Endothelial cell of umbilical vein (primary cell): ENCODE results near the gene ABL1. TPM values are rescaled to one million over a fixed set of nuclear protein-coding genes. Genes with fewer than 3 reads are reported as not detected.

Experiments
- BruUV-seq: library from RNA; stranded (reverse); fragments of 400-500 nt; replicated peaks from 2 replicates; lab custom pipeline; 2021; lab: Mats Ljungman, UMichigan
- CTCF ChIA-PET: fragments of 300-600, 350-600 bp; sonication (Branson Sonifier 250); formaldehyde crosslinking; loops from one replicate; lab custom pipeline; 2021; ENCODE audit warnings: antibody characterized with exemption, inconsistent platforms; lab: Charles Lee
- POLR2A ChIA-PET: fragments of 300-600, 350-600 bp; sonication (Branson Sonifier 250); formaldehyde crosslinking; loops from one replicate; lab custom pipeline; 2021; ENCODE audit warnings: antibody characterized with exemption, inconsistent platforms; lab: Charles Lee
- DNase-seq: peaks from one replicate; pipeline ENCODE4 v3.0.0-alpha.2; 2011; ENCODE audit warnings: low read depth, low spot score
- FAIRE-seq: peaks from 2 replicates; lab custom pipeline; 2011; peaks lifted over from hg19 to GRCh38; lab: Jason Lieb, UNC
- H2AFZ ChIP-seq: 2 replicates; pipeline ENCODE4 v1.6.0; 2012; ENCODE audit warnings: low read depth, low read length, control low read depth, inconsistent platforms
- H3K27ac ChIP-seq: 2 replicates; pipeline ENCODE4 v1.5.1; 2011; ENCODE audit warnings: low read depth, mild to moderate bottlenecking, control low read depth, low read length, moderate library complexity; ENCODE audit not compliant: insufficient read depth
- H3K27me3 ChIP-seq, 2 experiments: 2 replicates each; pipeline versions ENCODE4 v1.6.0 to v1.6.1; 2011; ENCODE audit warnings: low read length in 2 of 2, mixed read lengths in 1 of 2; ENCODE audit not compliant: control insufficient read depth in 2 of 2, insufficient read depth in 2 of 2
- H3K36me3 ChIP-seq, 2 experiments: 2 replicates in 1 of 2; 3 replicates in 1 of 2; pipeline ENCODE4 v1.5.1; 2011; ENCODE audit warnings: low read length in 2 of 2, mild to moderate bottlenecking in 1 of 2, moderate library complexity in 1 of 2; ENCODE audit not compliant: control insufficient read depth in 2 of 2, insufficient read depth in 2 of 2; ENCODE audit errors: extremely low read depth in 1 of 2
- H3K4me1 ChIP-seq: 3 replicates; pipeline ENCODE4 v1.5.1; 2011; ENCODE audit warnings: mild to moderate bottlenecking, low read length; ENCODE audit not compliant: control insufficient read depth, insufficient read depth; ENCODE audit errors: extremely low read depth
- H3K4me2 ChIP-seq: 2 replicates; pipeline ENCODE4 v1.6.1; 2011; ENCODE audit warnings: low read length, control low read depth, mixed read lengths; ENCODE audit not compliant: insufficient read depth
- H3K4me3 ChIP-seq, 3 experiments: fragments of 200-600 bp in 1 of 3; sonication (generic), shearing (Covaris generic) in 1 of 3; replicated peaks in 1 of 3; 2 replicates each; pipeline ENCODE4 v1.5.1; 2011 to 2016; ENCODE audit warnings: control low read depth in 3 of 3, low read length in 3 of 3, mild to moderate bottlenecking in 2 of 3, inconsistent platforms in 1 of 3, low read depth in 1 of 3, moderate library complexity in 1 of 3; ENCODE audit not compliant: insufficient read depth in 1 of 3
- H3K79me2 ChIP-seq: 2 replicates; pipeline ENCODE4 v1.6.0; 2012; ENCODE audit warnings: low read length, inconsistent platforms; ENCODE audit not compliant: control insufficient read depth, insufficient read depth
- H3K9ac ChIP-seq: replicated peaks from 2 replicates; pipeline ENCODE3; 2011; ENCODE audit warnings: low read length, control low read depth; ENCODE audit not compliant: insufficient read depth; ENCODE audit errors: extremely low read depth
- H3K9me1 ChIP-seq: replicated peaks from 3 replicates; pipeline ENCODE4 v1.6.0; 2011; ENCODE audit warnings: mild to moderate bottlenecking, low read length; ENCODE audit not compliant: control insufficient read depth, insufficient read depth; ENCODE audit errors: extremely low read depth
- H3K9me3 ChIP-seq: replicated peaks from 2 replicates; pipeline ENCODE4 v1.5.1; 2012; ENCODE audit warnings: low read length, inconsistent platforms; ENCODE audit not compliant: control insufficient read depth, insufficient read depth
- H4K20me1 ChIP-seq: replicated peaks from 2 replicates; pipeline ENCODE3; 2011; ENCODE audit warnings: mild to moderate bottlenecking, low read length; ENCODE audit not compliant: control insufficient read depth, insufficient read depth; ENCODE audit errors: extremely low read depth
- EZH2 ChIP-seq: IDR thresholded peaks from 2 replicates; pipeline ENCODE4 v1.6.1; 2012; ENCODE audit warnings: borderline replicate concordance, low read depth, mild to moderate bottlenecking, moderate library complexity, low read length, inconsistent platforms; ENCODE audit not compliant: severe bottlenecking
- FOS ChIP-seq: IDR thresholded peaks from 2 replicates; pipeline ENCODE4 v1.6.1; 2011; ENCODE audit warnings: mild to moderate bottlenecking, low read length, moderate library complexity, borderline replicate concordance; ENCODE audit not compliant: insufficient read depth
- GATA2 ChIP-seq: IDR thresholded peaks from 2 replicates; pipeline ENCODE4 v1.7.0; 2011; ENCODE audit warnings: low read depth, mild to moderate bottlenecking, moderate library complexity, mixed read lengths, low read length; ENCODE audit not compliant: insufficient read length, insufficient read depth
- JUN ChIP-seq: IDR thresholded peaks from 2 replicates; pipeline ENCODE4 v1.6.1; 2011; ENCODE audit warnings: borderline replicate concordance, low read depth; ENCODE audit not compliant: insufficient read length, insufficient read depth
- MYC ChIP-seq: IDR thresholded peaks from one replicate; pipeline ENCODE4 v1.6.1; 2011; ENCODE audit warnings: mild to moderate bottlenecking, low read depth, low read length
- POLR2A ChIP-seq: IDR thresholded peaks from 2 replicates; pipeline ENCODE4 v1.6.1; 2012; ENCODE audit warnings: low read depth, mild to moderate bottlenecking, control low read depth, low read length
- POLR2AphosphoS5 ChIP-seq: IDR thresholded peaks from 2 replicates; pipeline ENCODE4 v1.6.1; 2012; ENCODE audit warnings: low read depth, mild to moderate bottlenecking, control low read depth, low read length, moderate library complexity; ENCODE audit not compliant: insufficient read depth
- dilution Hi-C: fragments of 300-500 bp; cut with MboI; formaldehyde crosslinking; loops from one replicate; pipeline ENCODE4 v1.15.0; 2019; ENCODE audit warnings: low sequenced_read_pairs; ENCODE audit not compliant: extremely low pct_ligation_motif_present
- intact Hi-C: fragments of 100-400 bp; cut with micrococcal nuclease; formaldehyde crosslinking; loops from one replicate; pipeline ENCODE4 v1.10.0; 2022
- polyA plus RNA-seq, 4 experiments: library from polyadenylated mRNA; depleted of rRNA in 3 of 4; stranded (reverse) in 3 of 4; unstranded in 1 of 4; fragments of >200 nt; gene quantifications; 2 replicates each; pipeline versions ENCODE4 v1.2.1 to v1.2.3, GENCODE V29; 2011 to 2012; ENCODE audit warnings: missing spikeins in 1 of 4
- total RNA-seq: library from RNA; stranded (reverse); gene quantifications from 2 replicates; pipeline ENCODE4 v1.2.3, GENCODE V29; 2021
- TF ChIP-seq, protein P1 (sequence below), 2 donors: IDR thresholded peaks; 1 replicate in 1 of 2; 2 replicates in 1 of 2; pipeline ENCODE4 v1.5.1; 2011; ENCODE audit warnings: low read length in 2 of 2, mild to moderate bottlenecking in 2 of 2, moderate library complexity in 2 of 2, control low read depth in 1 of 2, inconsistent platforms in 1 of 2, low read depth in 1 of 2; ENCODE audit not compliant: insufficient read depth in 1 of 2; ENCODE audit errors: extremely low read depth in 1 of 2
- TF ChIP-seq, protein P2 (sequence below): IDR thresholded peaks from 2 replicates; pipeline ENCODE4 v1.6.1; 2011; ENCODE audit not compliant: insufficient read depth, insufficient read length

The ABL1 gene
- total and polyA plus RNA-seq, 2 donors (not counting 3 experiments of a cell fraction or from before 2014, with no cell fraction given), result 32.1 to 87.1 TPM

DNA sequence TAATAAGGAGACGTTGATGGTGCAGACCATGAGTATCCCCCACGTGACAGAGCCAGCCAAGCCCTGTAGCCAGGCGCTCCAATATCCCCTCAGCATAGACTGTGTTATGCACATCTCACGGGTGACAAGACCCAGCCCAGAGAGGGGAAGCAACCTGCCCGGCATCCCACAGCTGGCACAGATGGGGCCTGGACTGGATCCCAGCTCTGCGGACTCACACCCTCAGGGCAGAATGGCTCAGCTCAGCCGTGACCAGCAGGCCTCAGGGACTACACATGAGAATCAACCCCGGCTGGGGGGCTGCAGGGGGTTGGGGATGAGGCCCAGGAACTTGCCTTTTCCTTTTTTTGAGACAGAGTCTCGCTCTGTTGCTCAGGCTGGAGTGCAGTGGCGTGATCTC, 92.3 kb downstream of the ABL1 start:
- Histone ChIP-seq H3K9me3 (no peaks in the 10 kb centered on the region), H3K27ac (no peak overlapping the region), H3K4me2 (no peak overlapping the region), H3K36me3 (no peaks in the 10 kb centered on the region), H3K9ac (no peak overlapping the region), H3K79me2 (no peaks in the 10 kb centered on the region), H3K4me3 (no peak overlapping the region), H3K27me3 (peaks cover 0 to 7% of the 10 kb centered on the region in 2 experiments), H3K4me1 (peaks cover 7% of the 10 kb centered on the region), H3K9me1 (no peaks in the 10 kb centered on the region), H2AFZ (no peak overlapping the region), H4K20me1 (no peaks in the 10 kb centered on the region)
- ChIA-PET CTCF (interaction anchor here (1.0 to 2.8 kb wide), 3 partner anchors 14 to 86 kb away, joined by 3 to 10 read pairs (median 7); no protein-coding TSS in a partner anchor), POLR2A (no interaction called here)
- FAIRE-seq, result no peak
- DNase-seq, result no peak
- TF ChIP-seq MYC (no peak), GATA2 (no peak), JUN (no peak), POLR2AphosphoS5 (no peak), EZH2 (no peak), FOS (no peak), POLR2A (no peak)
- TF ChIP-seq, protein P1, sequence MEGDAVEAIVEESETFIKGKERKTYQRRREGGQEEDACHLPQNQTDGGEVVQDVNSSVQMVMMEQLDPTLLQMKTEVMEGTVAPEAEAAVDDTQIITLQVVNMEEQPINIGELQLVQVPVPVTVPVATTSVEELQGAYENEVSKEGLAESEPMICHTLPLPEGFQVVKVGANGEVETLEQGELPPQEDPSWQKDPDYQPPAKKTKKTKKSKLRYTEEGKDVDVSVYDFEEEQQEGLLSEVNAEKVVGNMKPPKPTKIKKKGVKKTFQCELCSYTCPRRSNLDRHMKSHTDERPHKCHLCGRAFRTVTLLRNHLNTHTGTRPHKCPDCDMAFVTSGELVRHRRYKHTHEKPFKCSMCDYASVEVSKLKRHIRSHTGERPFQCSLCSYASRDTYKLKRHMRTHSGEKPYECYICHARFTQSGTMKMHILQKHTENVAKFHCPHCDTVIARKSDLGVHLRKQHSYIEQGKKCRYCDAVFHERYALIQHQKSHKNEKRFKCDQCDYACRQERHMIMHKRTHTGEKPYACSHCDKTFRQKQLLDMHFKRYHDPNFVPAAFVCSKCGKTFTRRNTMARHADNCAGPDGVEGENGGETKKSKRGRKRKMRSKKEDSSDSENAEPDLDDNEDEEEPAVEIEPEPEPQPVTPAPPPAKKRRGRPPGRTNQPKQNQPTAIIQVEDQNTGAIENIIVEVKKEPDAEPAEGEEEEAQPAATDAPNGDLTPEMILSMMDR (IDR thresholded peaks at IDR 0.05; ENCODE audit: extremely low read depth in 1 of 2, insufficient read depth in 1 of 2, low read depth in 1 of 2, low read length in 2 of 2), result no peak
- TF ChIP-seq, protein P2, sequence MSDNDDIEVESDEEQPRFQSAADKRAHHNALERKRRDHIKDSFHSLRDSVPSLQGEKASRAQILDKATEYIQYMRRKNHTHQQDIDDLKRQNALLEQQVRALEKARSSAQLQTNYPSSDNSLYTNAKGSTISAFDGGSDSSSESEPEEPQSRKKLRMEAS, result no peak
- dilution Hi-C loops, result no loop called here
- BruUV-seq, result no TSS peak
- intact Hi-C loops, result no loop called here
